NCI-H1694 treated with DMSO at 0.1 percent for 48 hours (cell line): ENCODE results near the gene TMEM132C.
"Not testable (repeated sequence)": the region's sequence is repeated elsewhere in the genome, so short reads cannot be mapped to it uniquely, and the experiment has no call there.

ENCODE experiments used
- DNase-seq: peaks from one replicate; lab custom pipeline; 2025; lab: John Stamatoyannopoulos, UW

Gene TMEM132C

DNA sequence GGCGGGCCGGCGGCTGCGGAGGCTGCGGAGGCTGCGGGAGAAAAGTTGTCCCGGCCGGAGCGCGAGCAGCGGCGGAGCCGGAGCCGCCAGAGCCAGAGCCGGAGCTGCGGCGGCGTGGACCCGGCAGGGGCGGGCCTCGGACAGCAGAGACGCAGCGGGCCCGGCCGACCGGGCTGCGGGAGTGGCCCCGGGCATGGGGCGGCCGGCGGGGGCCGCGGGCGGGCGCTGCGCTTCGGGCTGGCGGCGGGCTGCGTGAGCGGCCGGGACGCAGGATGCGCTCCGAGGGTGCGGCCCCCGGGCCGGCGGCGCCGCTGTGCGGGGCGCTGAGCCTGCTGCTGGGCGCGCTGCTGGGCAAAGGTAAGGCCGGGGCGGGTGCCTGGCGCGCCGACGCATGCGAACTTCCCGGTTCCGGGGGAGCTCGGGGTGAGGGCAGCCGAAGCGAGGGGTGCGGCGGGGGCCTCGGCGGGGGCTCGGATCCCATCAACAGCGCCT lies at the start of gene TMEM132C:
TSS of gene TMEM132C (plus strand) at position 40 of the 492 bp plus-strand sequence. CDS start at position 273, 233 bp downstream.
- no peak for DNase-seq

DNA sequence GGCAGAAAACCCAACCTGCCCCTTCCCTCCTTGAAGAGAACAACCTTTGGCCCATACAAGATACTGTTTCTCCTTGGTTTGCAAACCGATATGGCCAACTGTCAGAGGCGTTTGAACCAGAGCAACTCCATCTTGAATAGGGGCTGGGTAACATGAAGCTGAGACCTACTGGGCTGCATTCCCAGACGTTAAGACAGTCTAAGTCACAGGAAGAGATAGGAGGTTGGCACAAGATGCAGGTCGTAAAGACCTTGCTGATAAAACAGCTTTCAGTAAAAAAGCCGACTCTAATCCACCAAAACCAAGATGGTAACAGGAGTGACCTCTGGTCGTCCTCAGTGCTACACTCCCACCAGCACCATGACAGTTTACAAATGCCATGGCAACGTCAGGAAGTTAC lies 42.7 kb upstream of the TMEM132C start:
- DNase-seq: no peak

DNA sequence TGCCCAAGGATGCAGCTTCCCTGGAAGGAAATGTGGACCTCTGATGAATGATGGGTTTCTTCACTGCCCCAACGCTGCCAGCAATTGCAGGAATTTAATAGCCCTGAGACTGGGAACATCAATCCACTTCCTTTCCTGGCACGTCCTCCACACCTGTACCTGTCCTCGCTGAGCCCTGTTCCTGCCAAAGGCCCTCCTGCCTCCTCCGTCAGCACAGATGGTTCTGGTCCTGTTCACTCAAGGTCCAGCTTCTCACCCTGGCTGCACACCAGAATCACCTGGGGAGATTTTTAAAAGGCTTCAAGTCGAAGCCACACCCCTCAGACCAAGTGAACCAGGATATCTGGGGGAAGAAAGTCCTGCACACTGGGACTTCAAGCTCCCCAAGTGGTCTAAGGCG lies 38.4 kb upstream of the TMEM132C start:
- DNase-seq: no peak

DNA sequence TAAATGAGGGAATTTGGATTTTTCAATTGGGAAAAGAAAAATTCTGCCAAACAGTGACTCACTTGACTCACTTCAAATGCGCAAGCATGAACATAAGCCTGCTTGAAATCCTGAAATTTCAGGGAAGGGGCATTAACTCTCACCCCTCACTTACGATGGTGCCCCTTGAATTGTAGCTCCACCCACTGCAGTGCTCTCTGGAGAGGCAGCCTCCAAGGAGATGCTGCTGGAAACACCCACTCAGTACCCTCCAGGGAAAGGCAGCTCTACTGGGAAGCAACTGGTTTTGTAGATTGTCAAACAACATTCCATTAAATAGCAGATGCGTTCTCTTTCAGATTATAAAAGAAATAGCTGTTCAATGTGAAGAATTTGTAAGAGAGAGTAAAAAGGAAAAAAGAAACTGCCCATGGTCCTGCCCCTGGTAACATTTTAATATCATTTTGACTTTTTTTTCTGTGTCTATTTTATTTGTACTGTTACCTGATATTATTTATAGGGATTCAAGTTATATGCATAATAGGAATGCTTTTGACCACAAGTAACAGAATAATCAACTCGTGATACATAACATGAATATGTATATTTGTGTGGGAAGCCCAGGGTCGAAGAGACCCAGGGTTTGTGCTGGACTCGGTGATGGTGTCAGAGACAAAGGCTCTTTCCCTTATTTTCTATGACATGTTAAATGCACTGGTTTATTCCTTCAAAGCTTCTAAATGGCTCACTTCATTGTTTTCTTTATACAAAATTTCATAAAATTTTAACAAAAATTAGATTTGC lies 31.1 kb upstream of the TMEM132C start:
- DNase-seq: no peak

DNA sequence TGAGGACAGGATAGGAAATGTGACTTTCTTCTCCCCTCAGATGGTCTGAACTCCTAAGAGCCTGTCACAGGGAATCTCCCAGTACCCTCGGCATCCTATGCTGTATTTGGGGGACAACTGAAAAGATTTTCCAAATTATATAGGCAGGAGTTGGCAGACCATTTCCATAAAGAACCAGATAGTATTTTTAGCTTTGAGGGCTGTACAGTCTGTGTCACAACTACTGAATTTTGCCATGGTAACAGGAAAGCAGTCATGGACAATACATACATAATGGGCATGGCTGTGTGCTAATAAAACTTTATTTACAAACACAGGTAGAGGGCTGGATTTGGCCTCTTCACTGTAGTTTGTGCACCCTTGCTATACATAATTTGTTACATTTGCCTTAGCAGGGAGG lies 30.4 kb upstream of the TMEM132C start:
- DNase-seq: no peak

DNA sequence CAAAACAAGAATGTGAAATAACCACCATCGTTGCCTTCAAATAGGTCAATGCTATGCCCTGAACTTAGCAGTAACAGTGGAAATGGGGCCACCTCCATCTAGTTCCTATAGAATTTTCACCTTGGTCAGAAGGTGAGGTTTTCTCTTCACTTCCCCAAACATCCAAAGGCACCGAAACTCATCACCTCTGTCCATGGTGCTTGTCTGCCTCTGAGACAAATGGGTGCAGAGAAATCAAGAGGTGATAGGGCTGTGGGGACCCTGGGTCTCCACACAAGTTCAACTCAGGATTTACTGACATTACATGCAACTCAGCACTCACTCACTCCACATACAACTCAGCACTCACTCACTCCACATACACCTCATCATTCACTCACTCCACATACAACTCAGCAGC lies 26.2 kb upstream of the TMEM132C start:
- DNase-seq: no peak

DNA sequence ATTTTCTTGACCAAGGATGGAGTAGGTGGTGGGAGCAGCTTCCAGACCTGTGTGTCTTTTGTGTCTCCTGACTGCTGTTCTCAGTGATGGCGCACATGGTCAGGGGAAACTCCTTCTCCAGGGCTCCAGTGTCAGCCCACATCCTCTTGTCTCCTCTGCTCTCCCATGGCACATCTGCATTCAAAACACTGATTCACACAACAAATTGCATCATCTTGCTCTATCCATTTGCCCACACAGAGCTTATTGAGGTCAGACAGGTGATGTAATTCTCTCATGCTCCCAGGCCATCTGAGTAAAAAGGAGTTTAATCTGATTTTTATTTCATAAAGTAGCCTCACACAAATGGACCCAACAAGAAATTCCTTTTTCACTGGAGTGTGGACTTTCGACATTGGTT lies 21.8 kb upstream of the TMEM132C start:
- DNase-seq: no peak

DNA sequence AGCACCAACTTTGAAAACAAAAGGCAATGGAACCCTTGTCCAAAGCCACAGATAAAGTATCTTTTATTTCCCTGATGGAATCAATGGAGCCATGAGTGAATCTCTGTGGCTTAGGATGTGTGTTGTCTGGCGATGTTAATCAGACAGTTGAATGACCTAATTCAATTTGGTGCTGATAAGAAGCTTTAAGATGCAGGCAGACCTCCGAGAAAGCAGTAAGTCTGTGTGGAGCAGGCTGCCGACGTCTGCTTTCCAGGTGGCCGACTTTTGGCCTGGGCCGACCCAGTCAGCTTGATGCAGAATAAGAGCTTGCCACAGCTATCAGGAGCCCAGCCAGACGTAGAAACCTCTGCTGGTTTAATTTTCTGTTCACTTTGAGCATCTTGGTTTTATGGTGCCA lies 21.1 kb upstream of the TMEM132C start:
- DNase-seq: no peak

DNA sequence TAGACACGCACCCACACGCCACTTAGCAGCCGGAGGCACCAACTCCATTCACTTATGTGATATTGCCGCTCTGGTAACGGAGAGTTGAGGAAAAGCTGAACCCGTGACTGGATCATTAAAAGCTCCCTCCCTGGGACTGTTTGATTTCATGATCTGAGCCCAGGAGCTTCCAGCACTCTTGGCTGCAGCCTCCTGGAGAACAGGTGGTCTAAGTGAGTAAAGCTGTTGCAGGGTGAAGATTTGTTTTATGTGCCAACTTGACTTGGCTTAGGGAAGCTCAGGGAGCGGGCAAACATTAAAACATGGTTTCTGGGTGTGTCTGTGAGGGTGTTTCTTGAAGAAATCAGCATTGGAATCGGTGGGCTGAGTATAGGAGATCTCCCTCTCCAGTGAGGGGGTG lies 16.9 kb upstream of the TMEM132C start:
- DNase-seq: no peak

DNA sequence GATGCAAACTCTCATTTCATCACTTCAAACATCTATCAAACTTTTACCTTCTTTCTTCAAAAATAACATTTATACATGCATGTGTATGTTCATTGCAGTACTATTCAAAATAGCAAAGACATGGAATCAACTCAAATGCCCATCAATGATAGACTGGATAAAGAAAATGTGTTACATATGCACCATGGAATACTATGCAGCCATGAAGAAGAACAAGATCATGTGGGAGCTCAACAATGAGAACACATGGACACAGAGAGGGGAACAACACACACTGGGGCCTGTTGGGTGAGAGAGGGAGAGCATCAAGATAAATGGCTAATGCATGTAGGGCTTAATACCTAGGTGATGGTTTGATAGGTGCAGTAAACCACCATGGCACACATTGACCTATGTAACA lies 13.1 kb upstream of the TMEM132C start:
- not testable (repeated sequence) for DNase-seq

DNA sequence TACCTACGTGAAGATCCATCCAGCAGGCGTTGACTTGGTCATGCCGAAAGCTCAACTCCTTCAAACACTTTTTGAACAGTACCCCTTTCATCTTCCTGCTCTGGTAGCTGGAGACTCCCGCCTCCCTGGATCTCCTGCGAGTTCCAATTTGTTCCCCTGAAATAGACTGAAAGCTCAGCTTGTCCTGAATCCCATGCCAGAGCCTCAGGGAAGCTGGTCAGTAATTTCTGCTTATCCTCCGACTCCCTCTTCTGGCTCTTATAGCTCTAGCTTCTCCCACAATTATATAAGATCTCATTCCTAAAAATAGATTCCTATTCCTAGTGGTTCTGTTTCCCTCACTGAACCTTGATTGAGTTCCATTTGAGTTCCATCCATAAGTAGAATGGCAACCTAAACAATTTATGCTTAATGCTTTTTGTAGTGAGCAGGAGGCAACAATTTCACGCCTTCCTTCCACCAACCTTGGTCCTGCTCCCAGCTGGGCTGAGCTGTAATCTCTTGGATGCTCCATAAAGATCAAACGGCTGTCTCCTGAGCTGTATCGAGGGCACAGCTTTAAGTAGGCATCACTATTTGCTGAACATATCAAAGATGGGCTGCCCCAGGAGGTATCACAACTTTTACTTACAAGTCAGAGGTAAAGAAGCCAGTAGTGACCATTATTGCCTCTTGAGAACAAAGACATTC lies 8.0 kb upstream of the TMEM132C start:
- DNase-seq: no peak

DNA sequence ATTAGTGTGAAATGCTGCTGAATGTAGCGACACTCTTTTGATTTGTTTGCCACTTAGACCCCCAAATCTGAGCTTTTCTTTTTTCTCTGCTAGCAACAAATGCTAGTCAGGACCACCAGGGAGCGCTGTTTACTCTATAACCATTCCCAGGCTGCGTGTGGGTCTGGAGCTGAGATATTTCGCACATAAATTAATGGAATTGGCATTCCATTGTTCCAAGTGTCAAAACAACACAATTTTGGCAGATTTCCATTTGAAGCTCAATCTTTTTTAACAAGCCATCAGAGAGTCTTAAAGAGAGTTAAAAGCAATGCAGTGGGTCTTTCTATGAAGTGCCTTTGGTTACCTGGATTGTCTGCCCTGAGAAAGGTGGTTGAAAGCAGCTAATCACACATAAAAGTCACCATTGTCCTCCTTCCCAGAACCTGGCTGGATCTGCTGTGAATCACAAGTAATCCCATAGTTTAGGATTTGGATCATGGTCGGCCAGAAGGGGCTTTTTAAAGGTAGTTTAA lies 7.4 kb upstream of the TMEM132C start:
- DNase-seq: peak; percentile 3

DNA sequence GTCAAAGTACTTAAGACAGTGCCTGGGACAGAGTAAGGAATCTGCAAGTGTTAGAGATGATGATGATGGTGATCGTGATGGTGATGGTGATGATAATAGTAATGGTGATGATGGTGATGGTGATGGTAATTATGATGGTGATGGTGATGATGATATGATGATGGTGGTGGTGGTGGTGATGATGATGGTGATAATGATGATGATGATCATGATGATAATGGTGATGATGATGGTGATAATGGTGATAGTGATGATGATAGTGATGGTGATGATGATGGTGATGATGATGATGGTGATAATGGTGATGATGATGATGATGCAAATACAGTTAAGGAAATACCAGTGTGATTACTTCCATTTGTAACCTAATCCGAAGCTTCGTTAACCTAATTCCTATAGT lies 5.2 kb upstream of the TMEM132C start:
- DNase-seq: no peak

DNA sequence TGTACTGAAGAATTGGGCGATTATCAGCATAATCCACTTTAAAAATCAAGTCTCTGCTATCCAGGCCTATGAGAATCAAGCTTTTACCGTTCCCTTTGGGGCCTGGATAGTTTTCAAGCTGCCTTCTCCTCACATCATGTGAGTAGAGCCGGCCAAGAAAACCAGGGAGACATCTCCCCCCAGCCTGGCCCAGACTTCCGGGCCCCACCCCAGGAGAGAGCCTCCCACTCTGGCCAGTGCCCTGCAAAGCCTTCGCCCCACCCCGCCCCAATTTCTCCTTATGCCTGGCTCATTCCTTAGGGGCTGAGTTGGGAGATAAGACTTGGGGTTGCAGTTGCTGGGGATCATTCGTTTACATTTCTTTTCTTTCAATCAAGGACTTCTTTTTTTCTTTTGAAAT lies 1.4 kb upstream of the TMEM132C start:
- no peak for DNase-seq

DNA sequence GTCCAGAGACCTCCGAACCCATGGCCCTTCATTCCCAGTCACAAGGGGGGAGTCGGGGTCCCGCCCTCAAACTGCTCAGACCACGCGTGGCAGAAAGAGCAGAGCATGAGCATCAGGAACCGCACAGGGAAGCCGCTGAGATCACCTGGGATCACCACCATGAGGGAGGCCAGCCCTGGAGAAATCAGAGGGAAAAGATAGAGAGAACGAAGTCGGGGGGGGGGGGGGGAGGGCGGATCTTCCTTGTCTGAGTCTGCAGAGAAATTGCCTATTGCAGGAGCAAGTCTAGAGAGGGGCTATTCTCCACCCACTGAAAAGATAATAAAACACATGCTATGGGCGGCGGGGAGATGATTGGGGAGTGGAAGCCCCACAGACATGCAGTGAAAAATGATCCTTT lies 884 bp upstream of the TMEM132C start:
- DNase-seq: no peak

DNA sequence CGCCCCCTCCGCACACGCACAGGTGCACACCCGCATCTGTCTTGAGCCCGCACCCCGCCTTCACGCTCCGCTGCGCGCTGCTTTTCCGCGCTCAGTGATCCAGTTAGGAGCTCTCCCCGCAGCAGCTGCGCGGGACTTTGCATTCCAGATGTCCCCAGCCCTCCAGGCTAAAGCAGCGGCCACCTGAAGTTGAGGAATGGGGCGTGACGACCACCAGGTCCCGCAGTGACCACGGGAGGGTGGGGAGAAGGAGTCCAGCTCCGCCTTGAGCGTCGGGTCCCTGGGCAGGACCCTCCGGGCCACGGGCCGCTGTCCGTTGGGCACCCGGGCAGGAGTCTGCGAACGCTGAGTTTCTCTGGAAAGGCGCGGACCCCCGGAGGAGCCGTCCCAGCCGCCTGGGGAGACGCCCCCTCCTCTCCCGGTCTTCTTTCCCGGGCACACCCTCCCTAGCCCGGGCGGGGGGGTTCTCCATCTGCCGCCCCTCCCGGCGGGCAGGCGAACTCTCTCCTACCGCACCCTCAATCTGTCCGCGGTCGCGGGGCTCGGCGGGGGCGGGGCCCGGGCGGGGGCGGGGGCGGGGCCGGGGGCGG lies 334 bp upstream of the TMEM132C start:
- DNase-seq: no peak

DNA sequence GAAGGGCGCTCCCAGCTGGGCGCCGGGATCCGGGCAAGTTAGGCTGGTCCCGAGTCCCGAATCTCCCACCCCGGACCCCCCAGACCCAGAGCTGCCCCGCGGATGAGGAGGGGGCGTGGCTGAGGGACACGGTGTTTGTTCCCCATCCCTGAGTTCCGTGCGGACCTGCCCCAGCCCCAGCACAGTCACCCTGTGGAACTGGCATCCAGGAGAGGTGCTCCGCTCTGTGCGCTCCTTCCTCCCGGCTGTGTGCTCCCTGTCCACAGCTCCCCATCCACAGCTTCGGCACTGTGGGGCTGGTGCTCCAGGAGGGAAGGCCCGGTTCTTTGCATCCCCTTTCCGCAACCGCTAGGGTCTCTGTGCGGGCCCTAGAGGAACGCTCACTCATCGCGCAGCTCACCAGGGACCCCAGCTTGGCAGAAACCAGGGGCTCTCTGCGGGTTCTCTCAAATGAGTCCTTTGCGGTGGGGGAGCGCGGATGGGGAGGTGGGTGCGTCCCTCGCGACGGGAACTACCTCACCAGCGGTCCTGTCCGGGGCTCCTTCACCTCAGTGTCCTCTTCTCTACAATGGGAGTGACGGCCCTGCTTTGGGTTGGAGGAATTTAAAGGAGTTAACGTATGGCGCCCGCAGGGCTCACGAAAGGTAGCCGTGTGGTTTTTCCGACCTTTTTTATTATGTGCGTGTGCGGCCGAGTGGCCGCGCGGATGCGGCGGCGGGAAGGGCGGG lies 845 bp downstream of the TMEM132C start:
- no peak for DNase-seq

DNA sequence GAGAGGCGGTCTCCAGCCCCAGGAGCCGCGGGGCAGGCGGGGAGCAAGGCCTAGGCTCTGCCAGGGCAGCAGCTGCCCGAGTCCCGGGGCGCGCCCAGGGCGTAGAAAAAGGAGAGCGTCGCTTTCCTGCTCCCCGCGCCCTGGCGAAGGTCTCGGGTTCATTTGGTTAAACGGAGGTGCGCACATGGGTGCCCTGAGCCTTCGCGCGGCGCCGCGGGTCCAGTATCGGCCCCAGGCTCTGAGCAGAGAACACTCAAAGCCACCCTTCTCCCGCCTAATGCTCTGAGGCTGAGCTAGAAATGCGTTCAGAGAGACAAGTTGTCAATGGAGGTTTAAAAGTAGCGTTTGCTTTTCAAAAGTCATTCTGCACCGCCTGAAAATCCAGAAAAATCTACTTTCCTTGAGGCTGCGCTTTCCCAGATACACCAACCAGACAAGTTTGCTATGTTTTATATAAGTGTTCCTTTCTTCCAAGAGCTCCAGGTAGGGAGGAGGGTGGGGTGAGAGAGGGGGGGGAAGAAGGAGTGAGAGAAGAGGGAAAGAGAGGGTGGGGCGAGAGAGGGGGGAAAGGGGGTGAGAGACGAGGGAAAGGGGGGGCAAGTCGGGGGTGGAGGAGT lies 1.5 kb downstream of the TMEM132C start:
- no peak for DNase-seq

DNA sequence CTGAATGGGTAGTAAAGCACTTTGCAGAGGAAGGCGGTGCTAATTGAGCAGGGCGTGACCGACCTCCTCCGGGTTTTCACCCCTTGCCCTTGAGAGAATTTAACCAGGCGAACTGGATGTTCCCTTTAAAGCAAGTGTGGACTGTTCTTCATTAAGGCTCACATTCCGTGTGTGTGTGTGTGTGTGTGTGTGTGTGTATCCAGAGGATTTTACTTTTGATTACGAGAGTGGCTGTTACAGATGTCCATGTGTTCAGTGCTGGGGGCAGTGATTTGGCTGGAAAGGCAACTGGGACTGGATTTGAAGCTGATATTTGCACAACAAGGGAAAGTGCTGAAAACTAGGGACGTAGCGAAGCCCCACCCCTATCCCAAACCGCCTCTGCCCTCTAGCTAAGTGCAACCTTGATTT lies 2.2 kb downstream of the TMEM132C start:
- no peak for DNase-seq

DNA sequence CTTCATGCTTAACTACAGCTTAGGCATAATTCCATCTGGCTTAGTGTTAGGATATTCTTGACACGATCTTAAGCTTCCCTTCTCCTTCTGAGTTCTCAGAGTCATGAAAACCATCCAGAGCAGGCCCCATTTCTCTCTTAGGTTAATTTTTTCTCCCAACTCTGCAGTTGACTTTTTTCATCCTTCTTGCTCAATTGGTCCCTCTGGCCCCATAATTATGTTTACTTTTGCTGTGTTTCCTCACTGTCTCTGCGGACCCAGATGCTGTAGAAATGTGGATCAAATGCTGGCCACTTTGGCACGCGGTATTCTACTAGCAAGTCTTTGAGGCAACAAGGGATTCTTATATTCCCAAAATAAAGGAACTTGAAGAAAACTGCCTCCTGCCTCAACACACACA lies 9.5 kb downstream of the TMEM132C start:
- DNase-seq: no peak

DNA sequence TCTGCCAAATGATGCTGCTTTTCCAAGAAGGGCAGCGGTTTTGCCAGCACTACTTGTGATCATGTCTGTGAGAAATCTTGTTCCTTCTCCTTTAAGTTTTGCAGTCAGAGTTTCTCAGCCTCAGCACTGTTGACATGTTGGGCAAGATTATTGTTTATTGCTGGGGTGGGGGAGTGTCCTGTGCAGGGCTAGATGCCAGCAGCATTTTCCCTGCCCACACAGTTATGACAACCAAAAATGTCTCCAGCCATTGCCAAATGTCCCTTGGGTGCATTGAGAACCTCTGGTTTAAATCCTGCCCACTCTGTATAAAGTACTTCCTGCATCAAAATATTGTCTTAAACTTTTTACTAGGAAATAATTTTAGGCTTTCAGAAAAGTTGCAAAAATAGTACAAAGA lies 20.0 kb downstream of the TMEM132C start:
- DNase-seq: no peak

DNA sequence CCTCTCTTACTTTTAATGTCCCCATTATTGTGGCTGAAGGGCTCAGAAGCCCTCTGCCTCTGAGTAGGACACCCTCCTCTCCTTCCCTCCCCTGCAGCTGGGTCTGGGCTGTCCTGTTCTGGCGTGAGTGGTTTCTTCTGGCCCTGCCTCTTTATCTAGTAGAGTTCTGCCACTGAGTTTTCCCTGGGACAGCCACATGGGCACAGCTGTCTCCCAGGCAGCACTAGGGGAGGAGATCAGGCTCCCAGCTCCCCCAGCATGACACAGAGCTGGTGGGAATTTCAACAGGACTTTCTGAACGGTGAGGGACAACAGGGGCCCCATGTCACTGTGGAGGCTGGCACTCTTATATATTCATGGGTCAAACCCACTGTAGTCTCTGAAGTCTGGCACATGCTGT lies 21.4 kb downstream of the TMEM132C start:
- DNase-seq: no peak
